ENCODE results near the gene RAB6D. TPM values are rescaled to one million over a fixed set of nuclear protein-coding genes. Genes with fewer than 3 reads are reported as not detected.
"Not testable (repeated sequence)": the region's sequence is repeated elsewhere in the genome, so short reads cannot be mapped to it uniquely, and the experiment has no call there.

RAB6D gene
- total RNA-seq, 2 experiments from 2014 or later: 0.18 TPM; not detected in 1

DNA sequence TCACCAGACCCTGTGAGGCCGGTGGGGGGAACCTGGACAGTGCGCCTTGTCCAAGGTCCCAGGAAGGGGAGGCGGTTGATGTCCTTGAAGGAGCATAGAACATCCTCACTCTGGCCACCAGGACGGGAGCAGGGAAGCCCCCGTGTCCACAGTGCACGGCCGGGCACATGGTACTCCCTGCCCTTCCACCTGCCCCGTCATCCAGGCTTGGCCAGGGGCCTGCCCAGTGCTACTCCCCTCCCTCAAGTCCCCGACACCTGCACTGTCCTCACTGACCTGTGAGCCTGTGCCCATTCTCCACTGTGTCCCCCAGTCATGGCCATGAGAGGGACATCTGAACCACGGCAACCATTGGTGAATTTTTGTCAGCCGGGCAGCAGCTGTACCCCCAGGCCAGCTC is 27.5 kb upstream of the RAB6D start:
- H3K27ac Mint-ChIP-seq; H3K36me3 Mint-ChIP-seq (ENCODE audit: low read depth); H3K27me3 Mint-ChIP-seq; CTCF ChIA-PET; H3K4me1 Mint-ChIP-seq; POLR2A ChIA-PET; H3K9me3 Mint-ChIP-seq; H3K4me3 Mint-ChIP-seq; DNase-seq: not testable (repeated sequence)

DNA sequence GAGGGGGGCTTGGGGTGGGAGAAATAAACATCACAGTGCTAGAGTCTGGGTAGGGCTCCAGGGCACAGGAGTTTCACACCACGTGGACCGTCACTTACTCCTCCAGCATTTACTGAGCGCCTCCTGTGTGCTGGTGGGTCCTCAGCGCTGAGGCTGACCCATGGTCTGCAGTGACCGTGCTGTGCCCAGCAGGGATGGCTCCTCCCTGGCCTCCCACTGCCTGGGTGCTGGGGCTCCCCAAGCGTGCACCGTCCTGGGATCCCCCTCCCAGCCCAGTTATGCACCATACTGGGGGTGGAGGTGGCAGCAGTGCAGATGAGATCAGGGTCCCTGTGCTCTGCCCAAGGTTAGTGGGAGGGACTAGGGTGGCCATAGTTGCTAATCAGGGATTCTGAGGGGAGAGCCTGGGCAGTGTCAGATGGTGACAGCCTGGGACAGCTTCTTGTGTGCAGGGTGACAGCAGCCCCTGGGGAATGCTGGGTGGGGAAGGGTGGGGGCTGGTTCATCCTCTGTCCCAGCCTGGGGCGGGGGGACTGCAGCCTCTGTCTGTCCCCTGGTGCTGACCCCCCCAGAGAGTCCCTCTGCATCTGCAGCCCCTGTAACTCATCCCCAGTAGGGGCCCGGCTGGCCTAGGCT is 26.6 kb upstream of the RAB6D start:
- H3K36me3 Mint-ChIP-seq (ENCODE audit: low read depth); H3K4me3 Mint-ChIP-seq; H3K27me3 Mint-ChIP-seq; H3K4me1 Mint-ChIP-seq; H3K27ac Mint-ChIP-seq; CTCF ChIA-PET; H3K9me3 Mint-ChIP-seq; POLR2A ChIA-PET; DNase-seq: not testable (repeated sequence)

DNA sequence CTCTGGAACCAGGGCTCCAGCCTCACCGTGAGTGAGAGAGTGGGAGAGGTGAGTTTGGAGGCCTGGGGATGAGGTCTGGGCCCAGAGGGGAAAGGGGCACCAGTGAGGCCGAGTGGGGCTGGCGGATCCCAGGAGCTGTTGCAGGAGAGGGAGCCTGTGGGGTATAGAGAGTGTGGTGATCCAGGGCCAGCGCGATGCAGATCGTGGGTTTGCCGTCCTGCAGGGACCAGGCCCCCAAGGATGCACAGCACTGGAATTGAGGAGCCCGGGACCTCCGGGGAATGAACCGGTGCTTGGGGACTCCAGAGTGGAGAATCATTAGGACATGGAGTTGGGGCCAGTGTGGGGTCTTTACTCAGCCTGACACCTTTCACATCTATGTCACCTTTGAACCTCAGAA is 25.7 kb upstream of the RAB6D start:
- Mint-ChIP-seq H3K9me3 (no peaks in the 10 kb centered on the region), H3K36me3 (ENCODE audit: low read depth) (no peaks in the 10 kb centered on the region), H3K4me3 (no peak overlapping the region), H3K27ac (no peak overlapping the region), H3K27me3 (no peaks in the 10 kb centered on the region), H3K4me1 (no peaks in the 10 kb centered on the region)
- DNase-seq: no peak
- CTCF ChIA-PET: no interaction called here
- POLR2A ChIA-PET: no interaction called here

DNA sequence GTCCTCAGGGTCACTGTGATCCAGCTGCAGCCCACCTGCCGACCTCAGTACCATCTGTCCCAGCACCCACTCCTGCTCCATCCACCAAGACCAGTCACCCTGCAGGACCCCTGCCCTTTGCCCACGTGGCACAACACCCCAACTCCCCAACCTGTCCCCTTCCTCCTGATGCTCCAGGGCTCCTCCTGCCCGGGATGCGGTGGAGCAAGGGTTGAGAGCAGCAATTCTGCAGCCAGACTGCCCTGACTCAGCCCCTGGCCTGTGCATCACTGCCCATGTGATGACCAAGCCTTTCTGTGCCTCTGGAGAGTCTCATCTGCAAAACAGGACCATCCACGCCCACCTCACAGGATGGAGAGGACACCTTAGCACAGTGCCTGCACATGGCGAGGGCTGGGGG is 24.9 kb upstream of the RAB6D start:
- POLR2A ChIA-PET: not testable (repeated sequence)

DNA sequence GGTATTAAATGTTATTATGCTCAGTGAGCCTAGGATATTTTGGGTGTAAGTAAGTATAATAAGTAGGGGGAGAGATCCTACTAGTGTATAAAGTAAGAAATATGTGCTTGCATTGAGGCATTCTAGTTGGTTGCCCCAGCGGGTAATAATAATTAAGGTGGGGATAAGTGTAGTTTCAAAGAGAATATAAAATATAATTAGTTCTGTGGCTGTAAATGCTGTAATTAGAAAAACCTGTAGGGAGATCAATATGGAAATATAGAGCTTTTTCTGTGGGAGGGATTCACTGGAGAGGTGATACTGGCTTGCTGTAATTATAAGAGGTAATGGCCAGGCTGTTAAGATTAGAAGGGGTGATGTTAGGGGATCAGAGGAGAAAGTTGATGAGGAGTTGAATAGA is 9.1 kb upstream of the RAB6D start:
- POLR2A ChIA-PET; CTCF ChIA-PET; H3K36me3 Mint-ChIP-seq (ENCODE audit: low read depth); H3K9me3 Mint-ChIP-seq; DNase-seq; H3K4me3 Mint-ChIP-seq; H3K27ac Mint-ChIP-seq; H3K27me3 Mint-ChIP-seq; H3K4me1 Mint-ChIP-seq: not testable (repeated sequence)

More for the DNA sequence above, 24.9 kb upstream of the RAB6D start:
- H3K4me1 Mint-ChIP-seq; H3K4me3 Mint-ChIP-seq; H3K27me3 Mint-ChIP-seq; H3K27ac Mint-ChIP-seq; CTCF ChIA-PET; H3K9me3 Mint-ChIP-seq; DNase-seq; H3K36me3 Mint-ChIP-seq (ENCODE audit: low read depth): not testable (repeated sequence)

DNA sequence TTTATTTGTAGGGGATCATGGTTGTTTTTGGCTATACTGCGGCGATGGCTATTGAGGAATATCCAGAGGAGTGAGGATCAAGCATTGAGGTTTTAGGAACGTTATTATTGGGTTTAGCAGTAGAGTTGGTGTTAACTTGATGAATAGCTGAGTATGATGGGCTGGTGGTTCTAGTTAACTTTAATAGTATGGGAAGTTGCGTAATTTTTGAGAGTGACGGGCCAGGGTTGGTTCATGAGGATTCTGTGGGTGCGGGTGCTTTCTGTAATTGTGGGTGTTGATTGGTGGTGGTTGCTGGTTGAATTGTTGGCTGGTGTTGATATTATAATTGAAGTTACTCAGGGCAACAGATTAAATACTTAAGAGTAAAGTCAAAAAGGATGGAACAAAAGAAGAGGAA is 6.0 kb upstream of the RAB6D start:
- H3K4me3 Mint-ChIP-seq: no peak overlapping the region
- H3K27me3 Mint-ChIP-seq: peaks cover 8% of the 10 kb centered on the region
- H3K9me3 Mint-ChIP-seq: no peaks in the 10 kb centered on the region
- ChIA-PET CTCF (no interaction called here), POLR2A (no interaction called here)
- no peak for DNase-seq
- no peaks in the 10 kb centered on the region for H3K4me1 Mint-ChIP-seq
- no peak overlapping the region for H3K27ac Mint-ChIP-seq
- no peaks in the 10 kb centered on the region for H3K36me3 Mint-ChIP-seq (ENCODE audit: low read depth)

DNA sequence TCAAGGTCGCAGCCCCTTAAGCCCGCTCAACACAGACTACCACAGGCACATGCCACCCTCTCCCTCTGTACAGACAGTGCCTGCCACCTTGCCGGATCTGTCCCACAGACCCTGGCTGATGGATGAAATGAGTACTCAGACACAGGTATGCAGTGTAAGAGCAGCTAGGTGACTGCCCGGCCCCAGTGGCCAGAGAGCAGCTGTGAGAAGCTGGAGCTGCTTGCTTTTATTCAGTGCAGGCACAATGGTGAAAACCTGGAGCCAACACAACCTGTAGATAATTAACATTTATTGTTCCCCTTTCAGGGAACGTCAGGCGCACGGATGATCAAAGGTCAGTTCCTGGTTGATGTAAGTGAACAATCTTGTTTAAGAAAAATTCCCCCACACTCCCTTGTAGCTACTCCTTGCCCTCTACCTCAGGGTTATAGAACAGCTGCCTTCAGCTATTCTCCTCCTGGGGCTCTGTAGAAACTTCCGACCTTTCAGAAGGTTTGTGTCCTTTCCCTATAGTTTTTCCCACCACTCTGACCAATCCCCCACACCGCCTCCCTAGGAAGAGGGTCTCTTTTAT is 4.6 kb upstream of the RAB6D start:
- H3K4me3 Mint-ChIP-seq; DNase-seq; H3K4me1 Mint-ChIP-seq; H3K36me3 Mint-ChIP-seq (ENCODE audit: low read depth); POLR2A ChIA-PET; CTCF ChIA-PET; H3K27ac Mint-ChIP-seq; H3K9me3 Mint-ChIP-seq: not testable (repeated sequence)
- peaks cover 15% of the 10 kb centered on the region for H3K27me3 Mint-ChIP-seq

DNA sequence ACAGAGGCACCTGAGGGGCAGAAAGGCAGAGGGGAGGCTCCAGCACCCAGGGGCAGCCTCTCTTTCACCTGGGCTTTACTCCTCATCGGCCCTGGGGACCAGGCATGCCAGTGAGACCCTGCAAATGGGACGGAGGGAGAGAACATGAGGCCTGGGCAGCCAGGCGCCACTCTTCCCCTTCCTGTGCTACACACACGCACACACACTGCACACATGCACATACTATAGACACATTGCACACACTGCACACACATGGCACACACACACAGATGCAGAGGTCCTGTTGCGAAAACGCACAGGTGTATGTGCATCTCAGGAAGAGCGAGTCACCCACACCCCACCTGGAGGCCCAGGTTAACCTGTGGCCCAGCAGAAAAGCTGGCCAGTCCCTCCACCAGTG is 3.4 kb upstream of the RAB6D start:
- peaks cover 21% of the 10 kb centered on the region for H3K27me3 Mint-ChIP-seq
- no peak for DNase-seq
- ChIA-PET POLR2A (no interaction called here), CTCF (no interaction called here)
- H3K4me1 Mint-ChIP-seq: peaks cover 7% of the 10 kb centered on the region
- H3K36me3 Mint-ChIP-seq (ENCODE audit: low read depth): no peaks in the 10 kb centered on the region
- no peaks in the 10 kb centered on the region for H3K9me3 Mint-ChIP-seq
- no peak overlapping the region for H3K4me3 Mint-ChIP-seq
- H3K27ac Mint-ChIP-seq: no peak overlapping the region

DNA sequence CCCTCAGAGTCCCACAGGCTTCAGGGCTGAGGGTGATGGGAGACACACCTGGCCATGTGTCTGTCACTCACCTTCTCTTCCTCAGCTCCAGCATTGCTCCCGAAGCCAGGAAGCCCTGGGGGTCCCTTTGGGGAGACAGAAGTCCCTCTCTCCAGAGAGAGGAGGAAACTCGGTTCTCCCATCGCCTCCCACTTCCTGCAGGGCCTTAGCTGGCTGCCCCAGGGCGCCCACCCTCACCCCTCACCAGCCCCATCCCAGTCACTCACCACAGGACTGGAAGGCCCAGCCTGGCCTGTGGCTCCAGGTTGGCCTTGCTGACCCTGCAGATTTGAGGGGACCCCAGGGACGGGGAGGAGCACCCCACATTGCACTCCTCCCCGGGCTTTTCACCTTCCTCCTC is 2.7 kb upstream of the RAB6D start:
- Mint-ChIP-seq H3K36me3 (ENCODE audit: low read depth) (no peaks in the 10 kb centered on the region), H3K9me3 (no peaks in the 10 kb centered on the region), H3K4me1 (peaks cover 7% of the 10 kb centered on the region), H3K27ac (no peak overlapping the region), H3K4me3 (no peak overlapping the region), H3K27me3 (peaks cover 25% of the 10 kb centered on the region)
- DNase-seq: no peak
- CTCF ChIA-PET: no interaction called here
- POLR2A ChIA-PET: no interaction called here

DNA sequence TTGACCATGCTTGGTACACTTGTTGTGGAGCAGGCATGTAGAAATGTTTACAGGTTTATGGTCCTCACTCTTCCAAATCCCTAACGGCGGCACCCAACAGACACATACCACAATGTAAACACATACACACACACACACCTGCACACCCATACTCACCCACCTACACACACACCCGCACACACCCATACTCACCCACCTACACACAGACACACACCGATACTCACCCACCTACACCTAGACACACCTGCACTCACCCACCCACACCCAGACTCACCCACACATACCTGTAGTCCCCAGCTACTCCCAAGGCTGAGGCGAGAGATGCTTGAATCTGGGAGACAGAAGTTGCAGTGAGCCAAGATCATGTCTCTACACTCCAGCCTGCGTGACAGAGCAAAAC is 1.5 kb upstream of the RAB6D start:
- Mint-ChIP-seq H3K27ac (no peak overlapping the region), H3K27me3 (peaks cover 35% of the 10 kb centered on the region), H3K36me3 (ENCODE audit: low read depth) (no peaks in the 10 kb centered on the region), H3K4me3 (no peak overlapping the region), H3K9me3 (no peaks in the 10 kb centered on the region), H3K4me1 (peaks cover 7% of the 10 kb centered on the region)
- POLR2A ChIA-PET: no interaction called here
- DNase-seq: no peak
- CTCF ChIA-PET: no interaction called here

DNA sequence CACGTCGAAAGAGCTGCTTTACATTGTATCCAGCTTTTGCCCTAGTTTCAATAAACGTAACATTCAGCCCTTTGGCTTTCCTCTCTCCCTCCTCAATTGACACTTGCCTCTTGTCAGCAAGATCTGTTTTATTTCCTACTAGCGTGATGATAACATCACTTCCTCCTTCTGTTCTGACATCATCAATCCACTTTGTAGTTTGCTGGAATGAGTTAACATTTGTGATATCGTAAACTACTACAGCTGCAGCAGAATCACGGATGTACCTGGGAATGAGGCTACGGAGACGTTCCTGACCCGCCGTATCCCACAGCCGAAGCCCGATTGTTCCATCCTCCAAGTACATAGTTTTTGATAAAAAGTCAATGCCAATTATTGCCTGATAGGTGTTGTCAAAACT is 755 bp downstream of the RAB6D start:
- H3K27me3 Mint-ChIP-seq: peaks cover 44% of the 10 kb centered on the region
- POLR2A ChIA-PET; H3K27ac Mint-ChIP-seq; CTCF ChIA-PET; H3K36me3 Mint-ChIP-seq (ENCODE audit: low read depth); H3K9me3 Mint-ChIP-seq; H3K4me1 Mint-ChIP-seq; DNase-seq: not testable (repeated sequence)
- H3K4me3 Mint-ChIP-seq: peak overlapping the region; percentile 12

DNA sequence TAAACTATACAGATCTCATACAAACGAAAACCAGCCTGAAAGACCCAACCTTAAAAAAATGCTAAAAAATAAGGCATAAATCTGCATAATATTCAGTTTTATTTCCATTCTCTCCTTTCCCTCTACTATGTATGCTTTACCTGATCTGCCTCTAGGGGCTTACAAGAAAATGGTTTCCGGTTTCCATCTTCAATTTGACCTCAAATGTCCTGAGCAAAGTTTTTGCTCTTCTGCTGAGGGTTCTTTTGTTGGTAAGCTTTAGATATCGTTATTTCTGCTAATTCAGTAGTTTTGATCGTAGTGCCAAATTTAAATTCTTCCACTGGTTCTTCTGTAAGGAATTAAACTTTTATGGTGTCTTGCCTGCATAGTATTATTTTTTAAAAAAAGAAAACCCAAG is 2.2 kb downstream of the RAB6D start:
- not testable (repeated sequence) for H3K27ac Mint-ChIP-seq

DNA sequence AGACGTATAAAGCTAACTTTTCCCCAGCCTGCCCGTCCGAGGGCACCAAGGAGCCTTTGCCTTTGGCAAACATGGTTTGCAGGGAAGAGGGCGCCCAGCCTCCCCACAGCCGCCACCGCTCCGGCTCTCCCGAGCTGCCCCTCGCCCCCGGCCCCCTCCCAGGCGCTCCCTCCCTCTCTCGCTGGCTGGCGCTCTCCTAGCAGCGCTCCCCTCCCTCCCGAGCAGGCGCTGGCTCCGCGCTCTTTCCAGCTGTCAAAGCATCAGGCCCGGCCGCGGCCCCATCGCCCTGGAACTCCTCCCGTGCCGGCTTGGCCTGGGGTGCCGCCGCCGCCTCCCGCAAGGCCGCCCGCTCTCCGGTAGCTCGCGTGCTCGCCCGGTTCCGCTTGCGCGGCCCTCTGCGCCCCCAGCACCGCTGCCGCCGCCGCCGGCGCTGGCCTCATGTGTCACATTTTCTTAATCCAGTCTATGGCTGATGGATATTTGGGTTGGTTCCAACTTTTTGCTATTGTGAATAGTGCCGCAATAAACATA is 10.7 kb downstream of the RAB6D start:
- peaks cover 15% of the 10 kb centered on the region for H3K27me3 Mint-ChIP-seq
- DNase-seq; H3K9me3 Mint-ChIP-seq; H3K36me3 Mint-ChIP-seq (ENCODE audit: low read depth); H3K4me3 Mint-ChIP-seq; POLR2A ChIA-PET; CTCF ChIA-PET; H3K4me1 Mint-ChIP-seq; H3K27ac Mint-ChIP-seq: not testable (repeated sequence)

More for the DNA sequence above, 2.2 kb downstream of the RAB6D start:
- CTCF ChIA-PET; H3K4me1 Mint-ChIP-seq; H3K36me3 Mint-ChIP-seq (ENCODE audit: low read depth); H3K4me3 Mint-ChIP-seq; DNase-seq; POLR2A ChIA-PET; H3K9me3 Mint-ChIP-seq: not testable (repeated sequence)
- H3K27me3 Mint-ChIP-seq: peaks cover 48% of the 10 kb centered on the region

DNA sequence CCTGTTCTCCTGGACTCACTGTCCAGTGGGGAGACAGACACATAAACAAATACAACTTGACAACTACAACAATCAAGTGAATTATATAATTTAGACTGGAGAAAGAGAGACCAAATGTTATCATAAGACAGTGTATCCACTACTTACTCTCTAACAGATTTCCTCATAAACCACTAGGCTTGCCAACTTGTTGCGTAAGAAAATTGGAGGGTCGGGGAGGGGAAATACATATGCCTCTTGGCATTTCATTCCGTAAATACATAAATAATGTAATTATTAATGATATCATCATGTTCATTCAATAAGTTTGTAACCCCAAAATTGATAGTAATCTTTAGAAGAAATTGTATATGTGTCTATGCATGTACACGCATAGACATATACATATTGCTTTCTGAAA is 14.9 kb downstream of the RAB6D start:
- Mint-ChIP-seq H3K27ac (no peak overlapping the region), H3K9me3 (no peaks in the 10 kb centered on the region)
- POLR2A ChIA-PET: no interaction called here

More for the DNA sequence above, 14.9 kb downstream of the RAB6D start:
- Mint-ChIP-seq H3K4me3 (no peak overlapping the region), H3K27me3 (peaks cover 10% of the 10 kb centered on the region), H3K4me1 (no peaks in the 10 kb centered on the region), H3K36me3 (ENCODE audit: low read depth) (no peaks in the 10 kb centered on the region)
- CTCF ChIA-PET: no interaction called here
- no peak for DNase-seq

Data from activated CD4-positive, alpha-beta memory T cell treated with anti-CD3 and anti-CD28 coated beads, Interleukin-2, amount 10 ng/mL, durations not matched to agents 7 days and 5 days (primary cell).